Breast epithelium (tissue), 4 donors: Measurements from ENCODE around the gene UNC13C. TPM values are rescaled to one million over a fixed set of nuclear protein-coding genes. Genes with fewer than 3 reads are reported as not detected.
"Not testable (repeated sequence)": the region's sequence is repeated elsewhere in the genome, so short reads cannot be mapped to it uniquely, and the experiment has no call there.

Experiments
- DNase-seq, 2 donors: peaks; one replicate each; pipeline ENCODE4 v3.0.0-alpha.2; 2019; ENCODE audit warnings: low spot score in 2 of 2
- H3K27ac ChIP-seq, 2 donors: fragments of 200-600 bp; sonication (generic) in 1 of 2; one replicate each; pipeline ENCODE4 v1.5.1; 2016 to 2019; ENCODE audit warnings: mild to moderate bottlenecking in 1 of 2
- H3K27me3 ChIP-seq, 2 donors: fragments of 200-600 bp; sonication (generic) in 1 of 2; one replicate each; pipeline versions ENCODE4 v1.5.1 to v1.6.0; 2017 to 2019; ENCODE audit warnings: control low read depth in 1 of 2, mild to moderate bottlenecking in 1 of 2
- H3K36me3 ChIP-seq: fragments of 200-600 bp; one replicate; pipeline ENCODE4 v1.5.1; 2019
- H3K4me1 ChIP-seq, 2 donors: fragments of 200-600 bp; sonication (generic); one replicate each; pipeline ENCODE4 v1.5.1; 2016 to 2019; ENCODE audit warnings: control low read depth in 1 of 2
- H3K4me3 ChIP-seq, 3 donors: fragments of 200-600 bp; sonication (generic); 1 replicate in 2 of 3; 2 replicates in 1 of 3; pipeline ENCODE4 v1.5.1; 2016 to 2019; ENCODE audit warnings: mild to moderate bottlenecking in 3 of 3, moderate library complexity in 2 of 3
- H3K9me3 ChIP-seq, 2 donors: fragments of 200-600 bp; sonication (generic) in 1 of 2; one replicate each; pipeline ENCODE4 v1.5.1; 2016 to 2019; ENCODE audit warnings: control low read depth in 1 of 2
- CTCF ChIP-seq, 3 donors: fragments of 450-650 bp; IDR thresholded peaks; one replicate each; pipeline ENCODE4 v1.5.1; 2016 to 2017; ENCODE audit warnings: antibody characterized with exemption in 3 of 3, mild to moderate bottlenecking in 3 of 3, moderate library complexity in 3 of 3
- POLR2A ChIP-seq: fragments of 450-650 bp; IDR thresholded peaks from one replicate; pipeline ENCODE4 v1.6.1; 2016; ENCODE audit warnings: antibody characterized with exemption, mild to moderate bottlenecking, moderate library complexity
- POLR2AphosphoS5 ChIP-seq, 3 donors: sonication (generic); formaldehyde crosslinking; IDR thresholded peaks; one replicate each; pipeline ENCODE4 v1.6.1; 2017; ENCODE audit warnings: antibody characterized with exemption in 3 of 3
- intact Hi-C: fragments of 100-400 bp; cut with DNase I; formaldehyde crosslinking; loops from one replicate; pipeline ENCODE4 v1.15.1; 2023; ENCODE audit warnings: low total_unique reads
- total RNA-seq, 3 donors: library from RNA; depleted of rRNA; stranded (reverse); fragments of >200 nt; gene quantifications; one replicate each; pipeline ENCODE4 v1.1.0, GENCODE V29; 2016

UNC13C gene
- total RNA-seq, 3 donors from 2014 or later = 0.32 to 2.9 (median 0.88) TPM

- no peak for TF ChIP-seq POLR2AphosphoS5 (IDR thresholded peaks at IDR 0.05)
- no peak for TF ChIP-seq CTCF (IDR thresholded peaks at IDR 0.05)
- no peak for TF ChIP-seq POLR2A
- H3K27ac ChIP-seq = no peak overlapping the region
- intact Hi-C loops = no loop called here
- no peaks in the 10 kb centered on the region for H3K9me3 ChIP-seq
- no peaks in the 10 kb centered on the region for H3K27me3 ChIP-seq
- H3K4me1 ChIP-seq = no peaks in the 10 kb centered on the region
- H3K36me3 ChIP-seq = no peaks in the 10 kb centered on the region
- DNase-seq = no peak
- H3K4me3 ChIP-seq = no peak overlapping the region
These were observed 445.9 kb downstream of the UNC13C start for GRCh38 chr15:54424171-54424570.

- no peak overlapping the region for H3K27ac ChIP-seq
- H3K4me1 ChIP-seq = no peaks in the 10 kb centered on the region
- intact Hi-C loops = no loop called here
- H3K9me3 ChIP-seq = no peaks in the 10 kb centered on the region
- H3K27me3 ChIP-seq = no peaks in the 10 kb centered on the region
- no peak for DNase-seq
- no peak overlapping the region for H3K4me3 ChIP-seq
- TF ChIP-seq CTCF (IDR thresholded peaks at IDR 0.05) (no peak), POLR2A (no peak), POLR2AphosphoS5 (IDR thresholded peaks at IDR 0.05) (no peak)
- no peaks in the 10 kb centered on the region for H3K36me3 ChIP-seq
These were observed 450.4 kb downstream of the UNC13C start for GRCh38 chr15:54428596-54428995.

GRCh38 chr15:54450288-54450687 lies 472.0 kb downstream of the UNC13C start:
- H3K27me3 ChIP-seq, H3K4me3 ChIP-seq, H3K36me3 ChIP-seq, H3K27ac ChIP-seq, DNase-seq, H3K4me1 ChIP-seq, intact Hi-C loops: not testable (repeated sequence)
- H3K9me3 ChIP-seq = peaks cover 24 to 36% of the 10 kb centered on the region in 2 donors

GRCh38 chr15:54456413-54456812 lies 478.2 kb downstream of the UNC13C start:
- no peak overlapping the region for H3K4me3 ChIP-seq

GRCh38 chr15:54462511-54462913 lies 484.3 kb downstream of the UNC13C start:
- H3K9me3 ChIP-seq = peaks cover 0 to 7% of the 10 kb centered on the region in 2 donors
- DNase-seq = no peak
- H3K4me3 ChIP-seq = no peak overlapping the region
- H3K27me3 ChIP-seq = no peaks in the 10 kb centered on the region
- TF ChIP-seq POLR2AphosphoS5 (IDR thresholded peaks at IDR 0.05) (no peak), POLR2A (no peak), CTCF (IDR thresholded peaks at IDR 0.05) (no peak)
- intact Hi-C loops = no loop called here
- no peaks in the 10 kb centered on the region for H3K36me3 ChIP-seq
- H3K4me1 ChIP-seq = no peaks in the 10 kb centered on the region
- no peak overlapping the region for H3K27ac ChIP-seq

More at GRCh38 chr15:54456413-54456812, 478.2 kb downstream of the UNC13C start:
- Histone ChIP-seq H3K27ac (no peak overlapping the region), H3K36me3 (no peaks in the 10 kb centered on the region), H3K4me1 (no peaks in the 10 kb centered on the region), H3K9me3 (peaks cover 14 to 34% of the 10 kb centered on the region in 2 donors), H3K27me3 (no peaks in the 10 kb centered on the region)
- DNase-seq = no peak
- intact Hi-C loops = no loop called here
- TF ChIP-seq POLR2AphosphoS5 (IDR thresholded peaks at IDR 0.05) (no peak), CTCF (IDR thresholded peaks at IDR 0.05) (no peak), POLR2A (no peak)

GRCh38 chr15:54481819-54482218 lies 503.6 kb downstream of the UNC13C start:
- Histone ChIP-seq H3K27ac (no peak overlapping the region), H3K27me3 (no peaks in the 10 kb centered on the region), H3K4me3 (no peak overlapping the region), H3K4me1 (no peaks in the 10 kb centered on the region), H3K36me3 (no peaks in the 10 kb centered on the region), H3K9me3 (peaks cover 0 to 21% of the 10 kb centered on the region in 2 donors)
- TF ChIP-seq POLR2AphosphoS5 (IDR thresholded peaks at IDR 0.05) = no peak
- TF ChIP-seq POLR2A = no peak
- no peak for TF ChIP-seq CTCF (IDR thresholded peaks at IDR 0.05)
- no peak for DNase-seq
- intact Hi-C loops = no loop called here
